ENCODE results near the gene PDE4A.
A peak's percentile ranks its signal among the peaks of the same experiment; 100 is the strongest.
"Not testable (repeated sequence)": the region's sequence is repeated elsewhere in the genome, so short reads cannot be mapped to it uniquely, and the experiment has no call there.

The PDE4A gene

DNA sequence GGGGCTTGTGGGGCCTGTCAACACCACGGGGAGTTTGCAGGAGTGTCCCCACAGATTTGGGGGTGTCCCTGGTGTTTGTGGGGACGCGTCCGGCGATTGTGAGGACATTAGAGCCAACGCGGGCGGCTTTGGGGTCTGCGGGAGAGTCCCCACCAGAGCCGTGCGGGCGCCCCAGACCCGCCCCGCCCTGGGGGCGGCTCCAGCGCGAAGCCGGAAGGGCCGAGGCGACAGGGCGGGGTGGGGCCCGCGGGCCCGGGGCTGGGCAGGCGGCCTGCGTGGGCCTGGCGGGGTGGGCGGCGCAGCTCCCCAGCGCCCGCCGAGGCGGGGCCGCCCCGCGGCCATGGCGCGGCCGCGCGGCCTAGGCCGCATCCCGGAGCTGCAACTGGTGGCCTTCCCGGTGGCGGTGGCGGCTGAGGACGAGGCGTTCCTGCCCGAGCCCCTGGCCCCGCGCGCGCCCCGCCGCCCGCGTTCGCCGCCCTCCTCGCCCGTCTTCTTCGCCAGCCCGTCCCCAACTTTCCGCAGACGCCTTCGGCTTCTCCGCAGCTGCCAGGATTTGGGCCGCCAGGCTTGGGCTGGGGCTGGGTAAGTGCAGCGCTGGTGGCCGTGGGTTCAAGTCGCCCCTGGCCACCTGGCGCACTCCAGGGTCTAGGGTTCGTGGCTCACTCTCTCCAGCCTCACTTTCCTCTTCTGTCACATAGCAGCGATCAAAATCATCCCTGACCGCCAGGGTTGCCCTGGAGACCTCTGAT lies 10.3 kb downstream of the PDE4A start:
- no peak for DNase-seq

DNA sequence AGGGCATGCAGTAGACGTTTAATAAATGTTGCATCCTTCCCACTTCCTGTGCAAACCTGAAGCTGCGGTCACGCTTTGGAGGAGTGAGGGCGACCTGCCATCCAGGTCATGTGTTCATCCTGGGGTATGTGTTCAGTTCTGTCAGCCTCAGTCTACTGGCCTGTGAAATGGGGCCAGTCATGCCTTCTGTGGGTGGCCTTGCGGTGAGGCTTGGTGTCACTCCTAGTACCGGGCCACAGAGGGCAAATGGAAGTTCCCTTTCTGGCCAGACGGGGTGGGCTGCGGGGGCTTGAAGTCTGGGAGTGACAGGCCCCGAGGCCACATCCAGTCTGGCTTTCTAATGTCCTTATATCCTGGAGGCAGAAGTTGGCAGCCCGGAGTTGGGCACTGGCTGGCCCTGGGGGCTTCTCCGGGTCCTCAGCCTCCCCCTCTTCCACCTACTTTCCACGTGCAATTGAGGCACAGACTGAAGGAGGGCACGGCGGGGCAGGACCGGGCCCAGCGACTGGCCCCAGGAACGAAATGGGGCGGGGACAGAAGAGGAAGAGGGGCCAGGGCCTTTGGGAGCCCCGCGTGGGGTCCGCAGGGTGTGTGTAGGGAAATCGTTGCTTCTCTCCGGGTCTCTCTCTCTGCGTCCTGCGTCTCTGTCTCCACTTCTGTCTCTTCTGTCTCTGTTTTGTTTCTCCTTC lies 11.1 kb downstream of the PDE4A start:
- no peak for DNase-seq

DNA sequence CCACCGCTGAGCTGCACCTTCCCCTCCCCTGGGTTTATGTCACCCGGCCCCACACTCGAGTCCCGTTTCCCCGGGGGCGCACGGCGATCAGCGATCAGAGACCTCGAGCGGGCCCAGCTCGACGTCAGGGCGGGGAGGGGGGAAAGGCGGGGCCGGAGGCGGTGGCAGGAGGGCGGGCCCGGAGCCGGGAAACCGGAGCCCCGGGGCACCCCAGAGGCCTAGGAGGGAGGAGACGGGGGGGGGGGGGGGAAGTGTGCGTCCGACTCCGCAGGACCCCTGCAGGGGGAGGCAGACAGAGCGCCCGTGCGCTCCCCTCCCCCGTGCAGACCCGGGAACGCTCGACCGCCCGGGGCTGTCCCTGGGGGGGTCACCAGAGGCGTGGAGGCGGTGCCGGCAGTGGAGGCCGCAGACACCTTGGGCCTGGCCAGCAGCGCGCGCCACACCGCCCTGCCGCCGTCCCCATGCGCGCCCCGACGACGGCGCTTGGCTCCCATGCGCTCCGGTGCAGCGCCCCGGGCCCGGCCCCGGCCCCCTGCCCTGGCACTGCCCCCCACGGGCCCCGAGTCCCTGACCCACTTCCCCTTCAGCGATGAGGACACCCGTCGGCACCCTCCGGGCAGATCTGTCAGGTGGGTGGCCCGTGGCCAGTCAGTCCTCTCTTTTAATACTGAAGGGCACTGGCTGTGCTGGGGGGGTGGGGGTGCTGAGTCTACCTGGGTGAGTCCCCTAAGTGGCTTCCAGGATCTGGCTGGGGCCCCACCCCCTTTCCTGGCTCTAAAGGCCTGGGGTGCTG lies 11.8 kb downstream of the PDE4A start:
- DNase-seq: no peak

DNA sequence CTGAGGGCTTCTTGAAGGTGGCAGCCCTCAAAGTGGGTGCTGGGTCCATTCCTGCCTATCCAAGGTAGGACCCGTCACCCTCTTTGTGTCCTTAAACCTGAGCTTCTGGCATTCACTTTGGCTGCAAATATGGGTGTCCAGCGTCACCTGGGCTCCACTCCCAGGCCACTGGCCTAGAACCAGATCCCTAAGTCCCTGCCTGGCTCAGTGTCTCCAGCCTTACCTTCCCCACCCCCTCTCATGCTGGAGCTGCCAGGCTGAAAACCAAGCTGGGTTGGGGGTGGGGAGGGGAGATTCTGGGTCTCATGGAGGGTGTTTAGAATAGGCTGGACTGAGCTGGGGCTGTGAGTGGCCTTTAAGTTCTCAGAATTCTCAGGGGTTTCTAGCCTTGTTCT lies 12.4 kb downstream of the PDE4A start:
- no peak for DNase-seq

DNA sequence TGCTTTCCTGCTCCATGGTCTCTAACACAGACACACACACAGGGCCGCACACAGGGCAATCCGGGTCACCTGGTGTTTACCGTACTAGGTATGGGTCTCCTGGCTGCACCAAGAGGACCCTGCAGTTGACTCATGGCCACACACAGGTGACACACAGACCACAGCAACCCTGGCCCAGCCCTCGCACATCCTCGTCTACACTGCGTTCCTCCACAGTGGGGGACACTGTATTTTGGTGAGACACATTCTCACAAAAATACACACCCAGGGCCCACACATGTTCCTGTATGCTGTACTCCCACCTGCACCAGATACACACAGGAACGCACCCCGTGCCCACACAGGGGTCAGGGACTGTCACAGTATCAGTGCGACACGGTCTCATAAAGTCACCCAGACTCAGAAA lies 12.8 kb downstream of the PDE4A start:
- no peak for DNase-seq

DNA sequence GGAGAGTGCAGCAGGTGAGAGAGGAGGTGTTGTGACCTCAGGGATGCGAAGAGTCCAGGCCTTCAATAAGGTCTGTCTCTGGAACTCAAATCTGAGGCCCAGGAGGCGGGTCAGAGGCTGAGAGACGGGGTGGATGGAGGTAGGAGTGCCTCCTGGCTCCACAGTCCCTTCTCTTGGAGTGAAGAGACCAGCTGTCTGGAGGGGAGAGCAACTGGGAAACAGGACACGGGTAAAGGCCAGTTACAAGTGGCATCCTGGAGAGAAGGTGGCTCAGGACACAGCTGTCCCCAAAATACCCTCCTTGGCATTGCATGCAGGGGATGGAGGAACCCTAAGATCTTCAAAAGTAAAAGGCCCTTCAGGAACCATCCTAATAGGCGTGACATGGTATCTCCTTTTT lies 19.2 kb downstream of the PDE4A start:
- DNase-seq: no peak

DNA sequence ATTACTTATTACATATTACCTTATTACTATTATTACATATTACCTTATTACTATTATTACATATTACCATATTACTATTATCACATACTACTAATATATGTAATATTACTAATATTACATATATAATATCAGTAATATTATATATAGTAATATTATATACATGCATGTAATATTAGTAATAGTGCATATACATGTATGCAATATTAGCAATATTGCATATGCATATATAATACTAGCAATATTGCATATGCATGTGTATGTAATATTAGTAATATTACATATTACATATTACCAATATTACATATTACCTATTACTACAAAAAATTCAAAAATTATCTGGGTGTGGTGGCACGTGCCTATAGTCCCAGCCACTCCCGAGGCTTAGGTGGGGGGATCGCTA lies 22.4 kb downstream of the PDE4A start:
- DNase-seq: no peak

DNA sequence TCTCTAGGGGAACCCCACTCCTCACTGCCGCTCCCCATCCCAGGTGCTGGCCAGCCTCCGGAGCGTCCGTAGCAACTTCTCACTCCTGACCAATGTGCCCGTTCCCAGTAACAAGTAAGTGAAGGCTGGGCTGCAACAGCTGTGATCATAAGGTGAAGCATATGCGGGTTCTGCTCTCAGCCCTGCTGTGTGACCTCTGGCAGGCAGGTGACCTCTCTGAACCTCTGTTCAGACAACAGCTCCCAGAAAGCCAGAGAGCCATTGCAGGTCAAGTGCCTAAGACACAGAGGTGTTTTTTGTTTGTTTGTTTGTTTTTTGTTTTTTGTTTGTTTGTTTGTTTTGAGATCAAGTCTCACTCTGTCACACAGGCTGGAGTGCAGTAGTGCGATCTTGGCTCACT lies 28.7 kb downstream of the PDE4A start:
- DNase-seq: no peak

DNA sequence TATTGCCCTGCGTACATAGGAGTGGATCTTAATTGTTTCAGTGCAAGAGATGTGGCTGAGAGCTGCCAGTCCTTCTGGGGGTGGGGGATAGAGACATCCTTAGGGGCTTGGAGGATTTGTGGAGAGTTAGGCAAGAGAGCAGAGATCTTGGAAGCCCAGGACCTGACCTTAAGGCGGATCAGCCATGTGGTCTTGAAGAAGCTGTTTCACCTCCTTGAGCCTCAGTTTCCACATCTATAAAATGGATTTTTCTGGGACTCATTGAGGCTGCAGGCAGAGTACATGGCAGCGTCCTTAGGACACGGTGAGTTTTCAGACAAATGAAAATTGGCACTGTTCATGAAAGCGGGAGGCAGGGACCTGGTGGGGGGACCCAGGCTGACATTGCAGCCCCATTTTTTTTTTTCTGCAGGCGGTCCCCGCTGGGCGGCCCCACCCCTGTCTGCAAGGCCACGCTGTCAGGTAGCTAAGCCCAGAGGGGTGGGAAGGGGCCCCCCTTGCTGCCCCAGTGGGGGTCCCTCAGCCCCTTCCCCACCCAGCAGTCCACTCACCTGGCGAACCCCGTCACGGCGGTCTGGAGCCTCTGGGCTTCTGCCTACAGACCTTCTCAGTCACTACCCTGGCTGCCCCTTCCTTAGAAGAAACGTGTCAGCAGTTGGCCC lies 30.0 kb downstream of the PDE4A start:
- no peak for DNase-seq

DNA sequence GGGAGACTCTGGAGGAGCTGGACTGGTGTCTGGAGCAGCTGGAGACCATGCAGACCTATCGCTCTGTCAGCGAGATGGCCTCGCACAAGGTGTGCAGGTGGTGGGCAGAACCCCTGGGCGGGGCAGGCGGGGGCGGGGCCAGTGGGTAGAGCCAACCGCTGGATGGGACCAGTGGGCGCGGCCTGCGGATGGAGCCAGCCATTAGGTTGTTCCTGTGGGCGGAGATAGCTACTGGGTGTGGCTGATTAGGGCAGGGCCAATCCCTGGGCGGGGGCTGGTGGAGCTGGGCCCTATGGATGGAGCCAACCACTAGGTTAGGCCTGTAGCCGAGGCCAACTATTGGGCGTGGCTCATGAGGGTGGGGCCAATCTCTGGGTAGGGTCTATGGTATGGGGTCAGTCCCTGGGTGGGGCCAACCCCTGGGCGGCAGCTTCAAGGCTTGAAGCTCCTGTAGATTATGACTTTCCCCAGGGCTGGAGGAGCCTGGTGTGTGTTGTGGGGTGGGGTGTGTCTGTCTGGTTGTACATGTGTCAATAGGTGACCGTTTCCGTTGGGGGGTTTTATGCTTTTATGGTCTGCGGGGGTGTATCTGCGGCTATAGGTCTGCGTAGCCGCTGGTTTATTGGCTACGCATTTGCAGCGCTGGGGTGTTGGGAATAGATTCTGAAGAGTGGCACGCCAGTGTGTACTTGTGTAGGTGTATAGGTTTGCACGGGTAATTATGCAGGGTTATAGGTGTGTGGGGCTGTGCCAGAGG lies 30.7 kb downstream of the PDE4A start:
- no peak for DNase-seq

DNA sequence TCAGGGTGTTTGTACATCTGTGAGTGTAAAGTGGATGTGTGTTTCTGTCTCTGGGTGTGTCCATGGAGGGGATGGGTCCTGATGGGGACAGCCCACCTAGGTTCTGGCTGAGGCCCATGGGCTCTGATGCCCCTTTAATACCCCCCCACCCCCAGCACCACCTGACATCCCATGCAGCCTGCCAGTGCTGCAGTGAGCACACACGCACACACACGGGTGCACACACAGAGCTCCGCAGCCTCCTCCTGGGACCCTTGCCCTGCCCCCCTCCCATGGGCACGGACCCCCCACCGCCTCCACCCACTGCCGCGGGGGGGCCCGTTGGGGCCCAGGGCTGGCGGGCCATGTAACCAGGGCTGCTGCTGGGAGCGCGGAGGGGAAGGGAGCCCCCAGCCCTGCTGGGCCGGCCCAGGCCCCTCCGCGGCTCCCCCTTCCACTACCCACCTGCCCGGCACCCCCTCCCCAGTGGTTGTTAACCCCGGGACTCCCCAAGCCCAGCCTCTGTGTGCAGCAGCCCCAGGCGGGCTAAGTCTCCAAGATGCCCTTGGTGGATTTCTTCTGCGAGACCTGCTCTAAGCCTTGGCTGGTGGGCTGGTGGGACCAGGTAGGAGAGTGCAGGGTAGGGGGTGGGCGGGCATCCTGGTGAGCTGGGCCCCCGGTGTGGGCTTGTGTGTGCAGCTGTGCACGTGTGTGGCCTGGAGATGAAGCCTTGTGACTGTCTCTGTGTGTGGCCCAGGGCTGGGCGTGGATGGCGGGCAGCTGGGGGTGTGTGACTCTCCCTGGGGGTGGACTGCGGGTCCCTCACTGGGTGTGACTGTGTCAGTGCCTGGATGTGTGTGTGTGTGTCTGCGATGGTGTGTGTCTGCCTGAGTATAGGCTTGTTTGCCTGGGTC lies 32.6 kb downstream of the PDE4A start:
- DNase-seq: no peak

DNA sequence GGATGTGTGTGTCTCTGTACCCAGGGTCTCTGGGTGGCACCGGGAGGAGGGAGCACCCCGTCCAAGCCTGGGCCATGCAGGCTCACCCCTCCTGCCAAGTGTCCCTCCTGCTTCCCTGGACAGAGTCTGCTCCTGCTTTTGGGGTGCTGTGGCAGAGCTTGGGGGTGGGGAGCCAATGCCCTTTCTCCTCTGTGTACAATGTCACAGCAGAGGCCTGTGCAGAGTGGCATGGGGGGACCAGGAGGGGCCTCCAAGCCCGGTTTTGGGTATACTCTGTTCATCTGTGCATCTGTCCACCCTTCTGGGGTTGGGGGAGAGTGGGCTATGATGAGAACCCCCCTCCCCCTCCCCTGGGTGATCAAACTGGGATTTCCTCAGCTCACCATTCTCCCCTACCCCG lies 33.5 kb downstream of the PDE4A start:
- DNase-seq: no peak

DNA sequence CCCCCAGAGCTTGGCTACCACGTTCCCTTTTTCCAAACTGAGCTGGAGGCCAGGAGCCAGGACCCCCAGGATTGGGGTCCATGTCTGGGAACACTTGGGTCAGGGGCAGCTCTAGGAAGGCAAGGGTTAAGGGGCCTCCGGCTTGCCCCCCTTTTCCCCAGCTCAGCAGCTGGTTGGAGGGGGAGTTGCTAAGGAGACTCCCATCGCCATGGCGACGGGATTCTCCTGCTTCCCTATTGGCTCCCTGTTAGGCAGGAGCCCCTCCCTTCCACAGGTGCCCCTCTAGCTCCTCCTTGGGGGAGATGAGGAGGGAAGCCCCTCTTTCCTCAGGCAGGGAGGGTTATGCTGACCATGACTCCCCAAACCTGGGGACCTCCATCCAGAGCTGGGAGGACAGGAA lies 33.9 kb downstream of the PDE4A start:
- peak in 1 of 2 donors; percentile 15 for DNase-seq

DNA sequence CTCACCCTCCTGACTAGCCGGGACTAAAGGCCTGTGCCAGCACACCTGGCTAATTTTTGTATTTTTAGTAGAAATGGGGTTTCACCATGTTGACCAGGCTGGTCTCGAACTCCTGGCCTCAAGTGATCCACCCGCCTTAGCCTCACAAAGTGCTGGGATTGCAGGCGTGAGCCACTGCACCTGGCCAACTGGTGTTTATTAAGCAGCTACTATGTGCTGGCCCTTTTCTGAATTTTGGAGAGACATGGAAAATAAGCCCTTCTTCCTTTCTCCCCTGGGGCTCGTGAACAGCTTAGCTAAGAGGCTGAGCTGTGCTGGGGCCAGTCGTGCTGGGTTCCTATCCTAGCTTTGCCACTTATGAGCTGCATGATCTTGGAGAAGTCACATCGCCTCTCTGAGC lies 38.4 kb downstream of the PDE4A start:
- DNase-seq: not testable (repeated sequence)

DNA sequence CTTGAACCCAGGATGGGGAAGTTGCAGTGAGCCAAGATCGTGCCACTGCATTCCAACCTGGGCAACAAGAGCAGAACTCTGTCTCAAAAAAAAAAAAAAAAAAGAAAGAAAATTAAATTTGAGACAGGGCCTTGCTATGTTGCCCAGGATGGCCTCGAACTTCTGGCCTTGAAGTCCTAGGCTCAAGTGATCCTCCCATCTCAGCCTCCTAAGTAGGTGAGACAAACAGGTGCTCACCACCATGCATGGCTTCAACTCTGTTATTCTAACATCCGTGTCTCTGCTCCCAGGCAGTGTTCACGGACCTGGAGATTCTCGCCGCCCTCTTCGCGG lies 40.3 kb downstream of the PDE4A start:
- DNase-seq: no peak

DNA sequence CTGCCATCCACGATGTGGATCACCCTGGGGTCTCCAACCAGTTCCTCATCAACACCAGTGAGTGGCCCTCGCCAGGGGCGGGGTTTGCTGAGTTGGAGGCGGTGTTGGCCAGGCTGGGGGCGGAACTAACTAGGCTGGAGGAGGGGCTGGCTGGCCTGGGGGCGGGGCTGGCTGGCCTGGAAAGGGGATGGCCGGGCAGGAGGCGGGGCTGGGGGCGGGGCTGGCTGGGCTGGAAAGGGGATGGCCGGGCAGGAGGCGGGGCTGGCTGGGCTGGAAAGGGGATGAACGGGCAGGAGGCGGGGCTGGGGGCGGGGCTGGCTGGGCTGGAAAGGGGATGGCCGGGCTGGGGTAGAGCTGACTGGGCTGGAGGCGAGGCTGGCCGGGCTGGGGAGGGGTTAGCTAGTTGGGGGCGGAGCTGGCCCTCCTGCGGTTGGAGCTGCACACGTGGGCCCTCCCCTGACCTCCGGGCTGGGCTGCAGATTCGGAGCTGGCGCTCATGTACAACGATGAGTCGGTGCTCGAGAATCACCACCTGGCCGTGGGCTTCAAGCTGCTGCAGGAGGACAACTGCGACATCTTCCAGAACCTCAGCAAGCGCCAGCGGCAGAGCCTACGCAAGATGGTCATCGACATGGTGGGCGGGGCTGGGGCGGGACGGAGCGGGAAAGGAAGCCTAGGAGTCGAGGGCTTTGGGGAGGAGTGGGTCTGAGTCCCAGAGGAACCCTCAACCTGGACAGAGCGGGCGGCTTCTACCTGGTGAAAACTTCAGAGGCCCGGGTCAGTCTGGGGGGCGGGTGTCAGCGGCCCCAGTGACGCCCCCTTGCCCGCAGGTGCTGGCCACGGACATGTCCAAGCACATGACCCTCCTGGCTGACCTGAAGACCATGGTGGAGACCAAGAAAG lies 41.0 kb downstream of the PDE4A start:
- peak; percentile 60 to 91 for DNase-seq

DNA sequence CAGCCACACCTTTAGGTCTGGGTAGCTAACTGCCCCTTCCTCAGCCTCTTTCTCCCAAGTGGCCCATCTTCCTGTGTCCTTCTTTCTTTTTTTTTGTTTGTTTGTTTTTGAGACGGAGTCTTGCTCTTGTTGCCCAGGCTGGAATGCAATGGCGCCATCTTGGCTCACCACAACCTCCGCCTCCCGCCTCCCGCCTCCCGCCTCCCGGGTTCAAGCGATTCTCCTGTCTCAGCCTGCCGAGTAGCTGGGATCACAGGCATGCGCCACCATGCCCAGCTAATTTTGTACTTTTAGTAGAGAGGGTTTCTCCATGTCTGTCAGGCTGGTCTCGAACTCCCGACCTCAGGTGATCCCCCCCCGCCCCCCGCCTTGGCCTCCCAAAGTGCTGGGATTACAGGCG lies 41.7 kb downstream of the PDE4A start:
- DNase-seq: not testable (repeated sequence)

DNA sequence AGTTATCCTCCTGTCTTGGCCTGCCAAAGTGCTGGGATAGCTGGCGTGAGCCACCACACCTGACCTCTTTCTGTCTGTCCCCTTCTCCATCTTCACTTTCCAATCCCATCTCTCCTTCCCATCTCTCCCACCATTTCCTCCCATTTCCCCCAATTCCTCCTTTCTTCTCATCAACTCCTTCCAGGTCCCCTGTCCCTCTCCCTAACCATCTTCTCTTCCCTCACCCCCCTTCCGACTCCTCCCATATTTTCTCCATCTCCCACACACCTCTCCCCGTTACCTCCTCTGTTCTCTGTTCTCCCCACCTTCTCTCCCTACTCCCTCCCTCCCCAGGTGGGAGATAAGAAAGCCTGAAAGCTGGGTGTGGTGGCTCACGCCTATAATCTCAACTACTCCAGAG lies 42.2 kb downstream of the PDE4A start:
- DNase-seq: no peak

DNA sequence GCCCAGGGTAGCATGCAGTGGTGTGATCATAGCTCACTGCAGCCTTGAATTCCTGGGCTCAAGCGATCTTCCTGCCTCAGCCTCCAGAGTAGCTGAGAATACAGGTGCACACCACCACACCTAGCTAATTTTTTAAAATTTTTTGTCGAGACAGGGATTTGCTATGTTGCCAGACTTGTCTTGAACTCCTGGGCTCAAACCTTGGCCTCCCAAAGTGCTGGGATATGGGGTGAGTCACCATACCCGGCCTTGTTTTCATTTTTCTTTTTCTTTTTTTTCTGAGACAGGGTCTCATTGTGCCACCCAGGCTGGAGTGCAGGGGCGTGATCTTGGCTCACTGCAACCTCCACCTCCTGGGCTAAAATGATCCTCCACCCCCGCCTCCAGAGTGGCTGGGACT lies 44.1 kb downstream of the PDE4A start:
- DNase-seq: no peak

DNA sequence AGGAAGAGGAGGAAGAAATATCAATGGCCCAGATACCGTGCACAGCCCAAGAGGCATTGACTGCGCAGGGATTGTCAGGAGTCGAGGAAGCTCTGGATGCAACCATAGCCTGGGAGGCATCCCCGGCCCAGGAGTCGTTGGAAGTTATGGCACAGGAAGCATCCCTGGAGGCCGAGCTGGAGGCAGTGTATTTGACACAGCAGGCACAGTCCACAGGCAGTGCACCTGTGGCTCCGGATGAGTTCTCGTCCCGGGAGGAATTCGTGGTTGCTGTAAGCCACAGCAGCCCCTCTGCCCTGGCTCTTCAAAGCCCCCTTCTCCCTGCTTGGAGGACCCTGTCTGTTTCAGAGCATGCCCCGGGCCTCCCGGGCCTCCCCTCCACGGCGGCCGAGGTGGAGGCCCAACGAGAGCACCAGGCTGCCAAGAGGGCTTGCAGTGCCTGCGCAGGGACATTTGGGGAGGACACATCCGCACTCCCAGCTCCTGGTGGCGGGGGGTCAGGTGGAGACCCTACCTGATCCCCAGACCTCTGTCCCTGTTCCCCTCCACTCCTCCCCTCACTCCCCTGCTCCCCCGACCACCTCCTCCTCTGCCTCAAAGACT lies 46.9 kb downstream of the PDE4A start:
- DNase-seq: no peak
